Measurements from ENCODE around the gene ZMIZ1. TPM values are rescaled to one million over a fixed set of nuclear protein-coding genes. Genes with fewer than 3 reads are reported as not detected.

ZMIZ1 gene
- total RNA-seq, 1 experiment from 2014 or later, result 42.3 TPM

GRCh38 chr10:79088613-79089355 is 20.0 kb downstream of the ZMIZ1 start:
- H3K9me3 Mint-ChIP-seq (ENCODE audit: unreplicated experiment), result no peaks in the 10 kb centered on the region
- no peak overlapping the region for H3K27ac Mint-ChIP-seq (ENCODE audit: unreplicated experiment)
- H3K27me3 Mint-ChIP-seq (ENCODE audit: insufficient read depth, unreplicated experiment), result no peaks in the 10 kb centered on the region
- no peak overlapping the region for H3K4me3 Mint-ChIP-seq (ENCODE audit: unreplicated experiment)
- H3K36me3 ChIP-seq (ENCODE audit: control insufficient read depth, insufficient read depth, low read length), result no peaks in the 10 kb centered on the region; the same call in none of the 2 replicates
- BruUV-seq (replicated peaks), result no TSS peak
- TF ChIP-seq, protein P1, sequence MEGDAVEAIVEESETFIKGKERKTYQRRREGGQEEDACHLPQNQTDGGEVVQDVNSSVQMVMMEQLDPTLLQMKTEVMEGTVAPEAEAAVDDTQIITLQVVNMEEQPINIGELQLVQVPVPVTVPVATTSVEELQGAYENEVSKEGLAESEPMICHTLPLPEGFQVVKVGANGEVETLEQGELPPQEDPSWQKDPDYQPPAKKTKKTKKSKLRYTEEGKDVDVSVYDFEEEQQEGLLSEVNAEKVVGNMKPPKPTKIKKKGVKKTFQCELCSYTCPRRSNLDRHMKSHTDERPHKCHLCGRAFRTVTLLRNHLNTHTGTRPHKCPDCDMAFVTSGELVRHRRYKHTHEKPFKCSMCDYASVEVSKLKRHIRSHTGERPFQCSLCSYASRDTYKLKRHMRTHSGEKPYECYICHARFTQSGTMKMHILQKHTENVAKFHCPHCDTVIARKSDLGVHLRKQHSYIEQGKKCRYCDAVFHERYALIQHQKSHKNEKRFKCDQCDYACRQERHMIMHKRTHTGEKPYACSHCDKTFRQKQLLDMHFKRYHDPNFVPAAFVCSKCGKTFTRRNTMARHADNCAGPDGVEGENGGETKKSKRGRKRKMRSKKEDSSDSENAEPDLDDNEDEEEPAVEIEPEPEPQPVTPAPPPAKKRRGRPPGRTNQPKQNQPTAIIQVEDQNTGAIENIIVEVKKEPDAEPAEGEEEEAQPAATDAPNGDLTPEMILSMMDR (IDR thresholded peaks at IDR 0.05; ENCODE audit: insufficient read depth in 1 of 2, low read depth in 1 of 2, low read length in 1 of 2, severe bottlenecking in 1 of 2, unreplicated experiment in 1 of 2), result no peak
- ChIA-PET CTCF (interaction anchor here (0.5 kb wide), 1 partner anchor 22 kb away, joined by 9 read pairs; no protein-coding TSS in a partner anchor), POLR2A (no interaction called here)
- no peak overlapping the region for H3K4me3 ChIP-seq (ENCODE audit: low read depth, low read length)
- no peaks in the 10 kb centered on the region for H3K27me3 ChIP-seq (replicated peaks; ENCODE audit: control insufficient read depth, insufficient read depth, low read length)
- H3K4me1 Mint-ChIP-seq (ENCODE audit: low read depth, unreplicated experiment), result peaks cover 39% of the 10 kb centered on the region
- peaks cover 23% of the 10 kb centered on the region for H3K36me3 Mint-ChIP-seq (ENCODE audit: insufficient read depth, unreplicated experiment)
- peaks cover 11% of the 10 kb centered on the region for H3K4me1 ChIP-seq
- H3K9me3 ChIP-seq, result no peaks in the 10 kb centered on the region
- intact Hi-C loops (cut with micrococcal nuclease; ENCODE audit: unreplicated experiment), result no loop called here
- DNase-seq, result no peak

DNA sequence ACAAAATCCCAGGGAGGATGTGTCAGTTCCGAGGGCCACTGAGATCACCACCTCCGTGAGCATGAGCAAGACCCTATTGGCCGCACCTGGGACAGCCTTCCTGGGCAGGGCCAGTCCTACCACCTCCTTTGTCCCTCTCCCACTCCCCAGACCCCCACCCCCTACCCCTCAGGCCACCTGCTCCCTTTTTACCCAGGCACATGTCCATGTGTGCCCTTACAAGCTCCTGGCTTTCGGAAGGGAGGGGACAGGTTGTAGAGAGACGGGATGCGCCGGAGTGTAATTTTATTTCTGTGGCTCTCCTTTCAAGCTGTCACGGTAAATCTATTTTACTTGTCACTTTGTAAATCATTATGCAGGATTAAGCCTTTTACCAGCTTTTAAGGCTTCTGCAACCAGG is 20.9 kb downstream of the ZMIZ1 start:
- H3K4me1 ChIP-seq, result peaks cover 14% of the 10 kb centered on the region
- Mint-ChIP-seq H3K27me3 (ENCODE audit: insufficient read depth, unreplicated experiment) (no peaks in the 10 kb centered on the region), H3K4me3 (ENCODE audit: unreplicated experiment) (no peak overlapping the region), H3K4me1 (ENCODE audit: low read depth, unreplicated experiment) (peaks cover 38% of the 10 kb centered on the region), H3K27ac (ENCODE audit: unreplicated experiment) (no peak overlapping the region), H3K9me3 (ENCODE audit: unreplicated experiment) (no peaks in the 10 kb centered on the region), H3K36me3 (ENCODE audit: insufficient read depth, unreplicated experiment) (peaks cover 29% of the 10 kb centered on the region)
- TF ChIP-seq, protein P1 (IDR thresholded peaks at IDR 0.05; ENCODE audit: insufficient read depth in 1 of 2, low read depth in 1 of 2, low read length in 1 of 2, severe bottlenecking in 1 of 2, unreplicated experiment in 1 of 2), result no peak
- H3K9me3 ChIP-seq, result no peaks in the 10 kb centered on the region
- no peak for DNase-seq
- no peaks in the 10 kb centered on the region; the same call in none of the 2 replicates for H3K36me3 ChIP-seq (ENCODE audit: control insufficient read depth, insufficient read depth, low read length)
- no peaks in the 10 kb centered on the region for H3K27me3 ChIP-seq (replicated peaks; ENCODE audit: control insufficient read depth, insufficient read depth, low read length)
- POLR2A ChIA-PET, result no interaction called here
- intact Hi-C loops (cut with micrococcal nuclease; ENCODE audit: unreplicated experiment), result no loop called here
- CTCF ChIA-PET, result interaction anchor here (0.5 kb wide), 1 partner anchor 22 kb away, joined by 9 read pairs; no protein-coding TSS in a partner anchor
- H3K4me3 ChIP-seq (ENCODE audit: low read depth, low read length), result no peak overlapping the region
- no TSS peak for BruUV-seq (replicated peaks)

DNA sequence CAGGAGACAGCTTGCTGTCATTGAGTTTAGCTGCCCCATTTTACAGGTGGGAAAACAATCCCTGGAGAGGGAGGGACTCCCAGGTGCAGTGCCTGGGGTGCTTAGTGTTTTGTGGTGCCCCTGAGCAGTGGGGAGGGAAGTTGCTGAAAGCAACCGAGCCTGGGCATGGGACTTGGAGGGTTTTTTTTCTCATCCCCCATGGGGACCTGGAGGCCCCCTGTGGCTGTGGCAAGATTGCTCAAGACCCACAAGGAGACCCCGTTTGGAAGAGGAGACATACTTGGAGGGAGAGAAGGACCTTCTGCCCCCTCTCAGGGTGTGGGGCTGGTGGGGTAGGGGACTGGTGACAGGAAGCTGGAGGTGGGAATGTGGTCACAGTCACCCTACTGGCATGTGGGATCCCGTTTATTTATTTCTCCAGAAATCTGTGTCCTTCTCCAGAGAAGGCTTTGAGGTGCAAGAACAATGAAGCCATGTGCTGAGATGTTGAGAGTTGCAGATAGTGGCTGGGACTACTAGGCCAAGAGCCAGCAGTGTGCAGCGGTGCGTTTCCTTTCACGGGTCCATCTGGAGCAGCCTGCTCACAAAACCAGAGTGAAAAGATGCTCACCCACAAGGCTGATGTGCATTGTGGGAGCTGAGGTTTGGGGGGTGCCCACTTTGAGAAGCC is 21.5 kb downstream of the ZMIZ1 start:
- H3K9me3 Mint-ChIP-seq (ENCODE audit: unreplicated experiment), result no peaks in the 10 kb centered on the region
- H3K4me3 Mint-ChIP-seq (ENCODE audit: unreplicated experiment), result no peak overlapping the region
- Histone ChIP-seq H3K4me1 (peaks cover 18% of the 10 kb centered on the region), H3K27me3 (replicated peaks; ENCODE audit: control insufficient read depth, insufficient read depth, low read length) (no peaks in the 10 kb centered on the region), H3K4me3 (ENCODE audit: low read depth, low read length) (no peak overlapping the region), H3K9me3 (no peaks in the 10 kb centered on the region), H3K36me3 (ENCODE audit: control insufficient read depth, insufficient read depth, low read length) (no peaks in the 10 kb centered on the region; the same call in none of the 2 replicates)
- peaks cover 29% of the 10 kb centered on the region for H3K36me3 Mint-ChIP-seq (ENCODE audit: insufficient read depth, unreplicated experiment)
- TF ChIP-seq, protein P1 (IDR thresholded peaks at IDR 0.05; ENCODE audit: insufficient read depth in 1 of 2, low read depth in 1 of 2, low read length in 1 of 2, severe bottlenecking in 1 of 2, unreplicated experiment in 1 of 2), result no peak
- CTCF ChIA-PET, result no interaction called here
- H3K27me3 Mint-ChIP-seq (ENCODE audit: insufficient read depth, unreplicated experiment), result no peaks in the 10 kb centered on the region
- no TSS peak for BruUV-seq (replicated peaks)
- H3K4me1 Mint-ChIP-seq (ENCODE audit: low read depth, unreplicated experiment), result peaks cover 44% of the 10 kb centered on the region
- H3K27ac Mint-ChIP-seq (ENCODE audit: unreplicated experiment), result no peak overlapping the region
- intact Hi-C loops (cut with micrococcal nuclease; ENCODE audit: unreplicated experiment), result no loop called here
- POLR2A ChIA-PET, result no interaction called here
- DNase-seq, result no peak

Data from Caco-2 (cell line).